Neural progenitor cell (in vitro differentiated cells): ENCODE results near the gene RAB11FIP2.
A peak's percentile ranks its signal among the peaks of the same experiment; 100 is the strongest.

Experiments used
- CTCF ChIP-seq: fragments of 200-600 bp; sonication (generic); IDR thresholded peaks from 2 replicates; pipeline ENCODE4 v1.5.1; 2017; ENCODE audit warnings: antibody characterized with exemption, mild to moderate bottlenecking
- EZH2phosphoT487 ChIP-seq: fragments of 200-600 bp; sonication (generic); IDR thresholded peaks from 2 replicates; pipeline ENCODE4 v1.6.1; 2017; ENCODE audit warnings: antibody characterized with exemption

GRCh38 chr10:118012952-118013525 lies 33.7 kb downstream of the RAB11FIP2 start:
- no peak for TF ChIP-seq CTCF
- TF ChIP-seq EZH2phosphoT487: peak; percentile 72
